ENCODE data around the gene PTP4A2. TPM values are rescaled to one million over a fixed set of nuclear protein-coding genes. Genes with fewer than 3 reads are reported as not detected.

PTP4A2 gene
- total and polyA plus RNA-seq, 2 donors (not counting 1 experiment from before 2014, with no cell fraction given): 78.2 to 193 TPM

DNA sequence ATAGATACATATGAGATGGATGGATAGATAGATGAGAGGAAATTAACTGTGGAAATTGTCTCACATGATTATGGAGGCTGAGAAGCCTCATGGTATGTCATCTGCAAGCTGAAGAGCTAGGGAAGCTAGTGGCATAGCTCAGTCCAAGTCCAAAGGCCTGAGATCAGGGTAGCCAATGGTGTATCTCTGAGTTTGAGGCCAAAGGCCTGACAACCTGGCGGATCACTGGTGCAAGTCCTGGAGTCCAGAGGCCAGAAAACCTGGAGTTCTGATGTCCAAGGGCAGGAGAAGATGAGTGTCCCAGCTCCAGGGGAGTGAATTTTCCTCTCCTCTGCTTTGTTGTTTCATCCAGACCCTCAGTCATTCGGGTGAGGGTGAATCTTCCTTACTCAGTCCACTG is 78.4 kb downstream of the PTP4A2 start:
- intact Hi-C loops (cut with micrococcal nuclease): no loop called here
- no peak overlapping the region for H3K9ac ChIP-seq (ENCODE audit: low read length)
- WGBS (ENCODE audit: insufficient coverage): 100% methylated on average over 2 of the region's 2 CpGs
- no peak for ATAC-seq (ENCODE audit: low read depth)
- DNase-seq: no peak
- H3K27me3 ChIP-seq (replicated peaks in 1 of 4; ENCODE audit: control extremely low read depth in 1 of 4, control insufficient read depth in 3 of 4, insufficient read depth in 4 of 4, low read length in 3 of 4): no peaks in the 10 kb centered on the region
- ChIA-PET POLR2A (interaction anchor here (0.7 kb wide), 1 partner anchor 132 kb away, joined by 12 read pairs; no protein-coding TSS in a partner anchor), CTCF (interaction anchor here (0.5 to 3.2 kb wide), 2 partner anchors 36 to 105 kb away, joined by 4 to 26 read pairs; no protein-coding TSS in a partner anchor)
- H4K20me1 ChIP-seq (ENCODE audit: control insufficient read depth, insufficient read depth, low read length, poor library complexity, severe bottlenecking): no peaks in the 10 kb centered on the region
- no peaks in the 10 kb centered on the region for H3K9me3 Mint-ChIP-seq (ENCODE audit: insufficient read depth)
- no peaks in the 10 kb centered on the region for H3K79me2 ChIP-seq (ENCODE audit: control insufficient read depth, insufficient read depth, low read length)
- H3K4me3 ChIP-seq (ENCODE audit: control extremely low read depth in 1 of 5, extremely low read depth in 1 of 5, insufficient read depth in 1 of 5, low read depth in 2 of 5, low read length in 4 of 5): no peak overlapping the region
- no peak overlapping the region for H2AFZ ChIP-seq (ENCODE audit: insufficient read depth, low read depth, low read length, poor library complexity, severe bottlenecking)
- peaks cover 3% of the 10 kb centered on the region for H3K4me1 Mint-ChIP-seq
- no peak overlapping the region for H3K4me3 Mint-ChIP-seq
- H3K4me2 ChIP-seq (replicated peaks; ENCODE audit: low read depth, low read length, poor library complexity, severe bottlenecking): no peak overlapping the region
- H3K36me3 ChIP-seq (replicated peaks in 1 of 2; ENCODE audit: control extremely low read depth in 1 of 2, control insufficient read depth in 1 of 2, extremely low read depth in 1 of 2, insufficient read depth in 2 of 2, low read length in 1 of 2): no peaks in the 10 kb centered on the region
- no peaks in the 10 kb centered on the region for H3K27me3 Mint-ChIP-seq
- H3K4me1 ChIP-seq (ENCODE audit: control insufficient read depth in 2 of 2, insufficient read depth in 2 of 2, low read length in 2 of 2): no peaks in the 10 kb centered on the region
- no peak overlapping the region for H3K27ac ChIP-seq (ENCODE audit: low read length in 2 of 2)
- no peaks in the 10 kb centered on the region for H3K9me3 ChIP-seq (ENCODE audit: control extremely low read depth in 1 of 3, control insufficient read depth in 2 of 3, insufficient read depth in 1 of 3, low read length in 2 of 3)
- no peak overlapping the region for H3K27ac Mint-ChIP-seq
- TF ChIP-seq, protein P1, sequence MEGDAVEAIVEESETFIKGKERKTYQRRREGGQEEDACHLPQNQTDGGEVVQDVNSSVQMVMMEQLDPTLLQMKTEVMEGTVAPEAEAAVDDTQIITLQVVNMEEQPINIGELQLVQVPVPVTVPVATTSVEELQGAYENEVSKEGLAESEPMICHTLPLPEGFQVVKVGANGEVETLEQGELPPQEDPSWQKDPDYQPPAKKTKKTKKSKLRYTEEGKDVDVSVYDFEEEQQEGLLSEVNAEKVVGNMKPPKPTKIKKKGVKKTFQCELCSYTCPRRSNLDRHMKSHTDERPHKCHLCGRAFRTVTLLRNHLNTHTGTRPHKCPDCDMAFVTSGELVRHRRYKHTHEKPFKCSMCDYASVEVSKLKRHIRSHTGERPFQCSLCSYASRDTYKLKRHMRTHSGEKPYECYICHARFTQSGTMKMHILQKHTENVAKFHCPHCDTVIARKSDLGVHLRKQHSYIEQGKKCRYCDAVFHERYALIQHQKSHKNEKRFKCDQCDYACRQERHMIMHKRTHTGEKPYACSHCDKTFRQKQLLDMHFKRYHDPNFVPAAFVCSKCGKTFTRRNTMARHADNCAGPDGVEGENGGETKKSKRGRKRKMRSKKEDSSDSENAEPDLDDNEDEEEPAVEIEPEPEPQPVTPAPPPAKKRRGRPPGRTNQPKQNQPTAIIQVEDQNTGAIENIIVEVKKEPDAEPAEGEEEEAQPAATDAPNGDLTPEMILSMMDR (IDR thresholded peaks at IDR 0.05): no peak
- no peak for TF ChIP-seq EZH2 (IDR thresholded peaks at IDR 0.05; ENCODE audit: borderline replicate concordance, insufficient read depth, low read depth, low read length, poor library complexity, severe bottlenecking)

DNA sequence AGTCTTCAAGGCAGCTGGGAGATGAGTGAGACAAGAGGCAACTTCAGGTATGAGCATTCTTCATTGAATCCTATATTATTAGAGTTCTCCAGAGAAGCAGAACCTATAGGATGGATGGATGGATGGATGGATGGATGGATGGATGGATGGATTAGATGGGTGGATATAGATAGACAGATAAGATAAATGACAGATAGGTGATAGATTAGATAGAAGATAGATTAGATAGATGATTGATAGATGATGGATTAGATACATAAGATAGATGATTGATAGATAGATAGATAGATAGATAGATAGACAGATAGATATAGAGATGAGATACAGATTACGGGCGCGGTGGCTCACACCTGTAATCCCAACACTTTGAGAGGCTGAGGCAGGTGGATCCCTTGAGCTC is 79.1 kb downstream of the PTP4A2 start:
- no peaks in the 10 kb centered on the region for H3K79me2 ChIP-seq (ENCODE audit: control insufficient read depth, insufficient read depth, low read length)
- Mint-ChIP-seq H3K4me3 (no peak overlapping the region), H3K4me1 (peaks cover 3% of the 10 kb centered on the region), H3K9me3 (ENCODE audit: insufficient read depth) (no peaks in the 10 kb centered on the region), H3K27me3 (no peaks in the 10 kb centered on the region), H3K27ac (no peak overlapping the region)
- POLR2A ChIA-PET: no interaction called here
- no peak overlapping the region for H3K27ac ChIP-seq (ENCODE audit: low read length in 2 of 2)
- no peaks in the 10 kb centered on the region for H3K9me3 ChIP-seq (ENCODE audit: control extremely low read depth in 1 of 3, control insufficient read depth in 2 of 3, insufficient read depth in 1 of 3, low read length in 2 of 3)
- H3K36me3 ChIP-seq (replicated peaks in 1 of 2; ENCODE audit: control extremely low read depth in 1 of 2, control insufficient read depth in 1 of 2, extremely low read depth in 1 of 2, insufficient read depth in 2 of 2, low read length in 1 of 2): no peaks in the 10 kb centered on the region
- H3K27me3 ChIP-seq (replicated peaks in 1 of 4; ENCODE audit: control extremely low read depth in 1 of 4, control insufficient read depth in 3 of 4, insufficient read depth in 4 of 4, low read length in 3 of 4): no peaks in the 10 kb centered on the region
- no peak for DNase-seq
- intact Hi-C loops (cut with micrococcal nuclease): no loop called here
- H2AFZ ChIP-seq (ENCODE audit: insufficient read depth, low read depth, low read length, poor library complexity, severe bottlenecking): no peak overlapping the region
- no peaks in the 10 kb centered on the region for H4K20me1 ChIP-seq (ENCODE audit: control insufficient read depth, insufficient read depth, low read length, poor library complexity, severe bottlenecking)
- no peaks in the 10 kb centered on the region for H3K4me1 ChIP-seq (ENCODE audit: control insufficient read depth in 2 of 2, insufficient read depth in 2 of 2, low read length in 2 of 2)
- no peak overlapping the region for H3K4me3 ChIP-seq (ENCODE audit: control extremely low read depth in 1 of 5, extremely low read depth in 1 of 5, insufficient read depth in 1 of 5, low read depth in 2 of 5, low read length in 4 of 5)
- no CpG with 5 or more reads among the region's 3 CpGs for WGBS (ENCODE audit: insufficient coverage)
- CTCF ChIA-PET: interaction anchor here (3.2 kb wide), 1 partner anchor 106 kb away, joined by 26 read pairs; no protein-coding TSS in a partner anchor
- ATAC-seq (ENCODE audit: low read depth): no peak
- H3K9ac ChIP-seq (ENCODE audit: low read length): no peak overlapping the region
- no peak for TF ChIP-seq EZH2 (IDR thresholded peaks at IDR 0.05; ENCODE audit: borderline replicate concordance, insufficient read depth, low read depth, low read length, poor library complexity, severe bottlenecking)
- TF ChIP-seq, protein P1 (IDR thresholded peaks at IDR 0.05): no peak
- H3K4me2 ChIP-seq (replicated peaks; ENCODE audit: low read depth, low read length, poor library complexity, severe bottlenecking): no peak overlapping the region
